Fibroblast of skin of right quadriceps (primary cell): ENCODE results near the gene XRCC1.
A peak's percentile ranks its signal among the peaks of the same experiment; 100 is the strongest.
"Not testable (repeated sequence)": the region's sequence is repeated elsewhere in the genome, so short reads cannot be mapped to it uniquely, and the experiment has no call there.

Source experiments
- DNase-seq: peaks from one replicate; pipeline ENCODE4 v3.0.0-alpha.2; 2013

XRCC1 gene

GRCh38 chr19:43572171-43572588, 3.1 kb downstream of the XRCC1 start:
- DNase-seq, result no peak

- no peak for DNase-seq
Observed at GRCh38 chr19:43570174-43570791, 5.0 kb downstream of the XRCC1 start.

GRCh38 chr19:43569657-43570056, 5.7 kb downstream of the XRCC1 start:
- no peak for DNase-seq

GRCh38 chr19:43564800-43565199, 10.5 kb downstream of the XRCC1 start:
- no peak for DNase-seq

GRCh38 chr19:43563816-43564457, 11.4 kb downstream of the XRCC1 start:
- DNase-seq, result no peak

- peak; percentile 77 for DNase-seq
Observed at GRCh38 chr19:43562698-43563241, 12.6 kb downstream of the XRCC1 start.

- DNase-seq, result no peak
Observed at GRCh38 chr19:43562226-43562697, 13.1 kb downstream of the XRCC1 start.

GRCh38 chr19:43561139-43561970, 14.0 kb downstream of the XRCC1 start:
- DNase-seq, result no peak

GRCh38 chr19:43560687-43561086, 14.6 kb downstream of the XRCC1 start:
- peak; percentile 4 for DNase-seq

GRCh38 chr19:43555185-43555770, 20.0 kb downstream of the XRCC1 start:
- peak; percentile 58 for DNase-seq

- DNase-seq, result no peak
Observed at GRCh38 chr19:43554317-43554895, 20.9 kb downstream of the XRCC1 start.

GRCh38 chr19:43553656-43554055, 21.7 kb downstream of the XRCC1 start:
- no peak for DNase-seq

GRCh38 chr19:43552616-43553015, 22.7 kb downstream of the XRCC1 start:
- DNase-seq, result no peak

- DNase-seq, result no peak
Observed at GRCh38 chr19:43552198-43552450, 23.2 kb downstream of the XRCC1 start.

- no peak for DNase-seq
Observed at GRCh38 chr19:43551399-43552197, 23.7 kb downstream of the XRCC1 start.

- DNase-seq, result no peak
Observed at GRCh38 chr19:43548706-43549105, 26.6 kb downstream of the XRCC1 start.

GRCh38 chr19:43547926-43548325, 27.4 kb downstream of the XRCC1 start:
- not testable (repeated sequence) for DNase-seq

- DNase-seq, result no peak
Observed at GRCh38 chr19:43546581-43546980, 28.7 kb downstream of the XRCC1 start.

GRCh38 chr19:43545981-43546380, 29.3 kb downstream of the XRCC1 start:
- DNase-seq, result no peak

- DNase-seq, result no peak
Observed at GRCh38 chr19:43545276-43545675, 30.1 kb downstream of the XRCC1 start.

GRCh38 chr19:43544077-43544476, 31.2 kb downstream of the XRCC1 start:
- no peak for DNase-seq
